Heart right ventricle (tissue), 16 donors: Measurements from ENCODE around the gene CYB5D1. TPM values are rescaled to one million over a fixed set of nuclear protein-coding genes. Genes with fewer than 3 reads are reported as not detected.

Experiments used
- ATAC-seq, 8 donors: fragments of 200-7000 bp; cut with Tn5 transposase; one replicate each; pipeline ENCODE4 v1.9.1; 2020; ENCODE audit warnings: mild to moderate bottlenecking in 8 of 8, moderate library complexity in 8 of 8, moderate number of reproducible peaks in 1 of 8
- DNase-seq, 2 donors: peaks; one replicate each; pipeline ENCODE4 v3.0.0-alpha.2; 2020
- H3K27ac ChIP-seq, 10 donors: fragments of 200-600 bp; sonication (generic) in 2 of 10; one replicate each; pipeline versions ENCODE4 v1.5.0 to v1.8.0; 2020 to 2022; ENCODE audit warnings: mild to moderate bottlenecking in 3 of 10
- H3K27me3 ChIP-seq, 7 donors: fragments of 200-600 bp; one replicate each; pipeline ENCODE4 v1.8.0; 2021 to 2022; ENCODE audit warnings: mild to moderate bottlenecking in 2 of 7
- H3K36me3 ChIP-seq, 9 donors: fragments of 200-600 bp; sonication (generic) in 1 of 9; one replicate each; pipeline versions ENCODE4 v1.5.0 to v1.8.0; 2020 to 2022; ENCODE audit warnings: mild to moderate bottlenecking in 2 of 9
- H3K4me1 ChIP-seq, 9 donors: fragments of 200-600 bp; sonication (generic) in 1 of 9; one replicate each; pipeline versions ENCODE4 v1.5.0 to v1.8.0; 2020 to 2022; ENCODE audit warnings: mild to moderate bottlenecking in 4 of 9
- H3K4me3 ChIP-seq, 10 donors: fragments of 200-600 bp; sonication (generic) in 2 of 10; one replicate each; pipeline versions ENCODE4 v1.5.0 to v1.8.0; 2020 to 2022; ENCODE audit warnings: mild to moderate bottlenecking in 7 of 10, moderate library complexity in 2 of 10
- H3K9me3 ChIP-seq, 11 donors: fragments of 200-600 bp in 10 of 11; sonication (generic) in 2 of 11; one replicate each; pipeline versions ENCODE4 v1.5.0 to v1.8.0; 2013 to 2022; ENCODE audit warnings: mild to moderate bottlenecking in 2 of 11, control low read depth in 1 of 11, moderate library complexity in 1 of 11
- CTCF ChIP-seq, 9 donors: fragments of 200-600 bp; sonication (generic) in 2 of 9; IDR thresholded peaks; one replicate each; pipeline versions ENCODE4 v1.5.0 to v1.8.0; 2021 to 2022; ENCODE audit warnings: antibody characterized with exemption in 9 of 9, mild to moderate bottlenecking in 5 of 9, moderate library complexity in 1 of 9
- WGBS, 2 donors: extraction: QIAGEN DNeasy Blood & Tissue Kit; methylation state at CpG; one replicate each; pipeline ENCODE4 v1.1.7; 2013; ENCODE audit warnings: inconsistent platforms in 1 of 2; 5-methylcytosine and 5-hydroxymethylcytosine counted together
- intact Hi-C, 10 donors: fragments of 100-400 bp; cut with DNase I; formaldehyde crosslinking; loops; one replicate each; pipeline versions ENCODE4 v1.11.1 to v1.14.2; 2022
- polyA plus RNA-seq, 2 donors: library from polyadenylated mRNA; stranded (reverse); fragments of 200-250 nt; gene quantifications; one replicate each; pipeline ENCODE4 v1.2.3, GENCODE V29; 2013
- total RNA-seq, 10 donors: library from RNA; stranded (reverse); fragmentation: NEBNext Ultra II Directional in 3 of 10; extraction: Animal tissue kit (Norgen Biotek cat#: 25700) in 3 of 10; gene quantifications; one replicate each; pipeline versions ENCODE4 v1.2.1 to v1.2.4, GENCODE V29; 2021 to 2023
- donor health status: Arrhythmogenic right ventricular cardiomyopathy.
- donor health status: ischemic (EF 13 %, LVEDD 7.1; RV severe dilation, severe dysfunction).
- donor health status: healthy with polysubstance abuse.
- donor health status: DM: no; HTN: yes; CAD: no.
- donor health status: DM: no; HTN: no; CAD: no.
- donor health status: ischemic (EF 25% LVEDD 6.9; RV normal size, moderate dysfunction).
- donor health status: ischemic (EF 25% LVEDD 5.7; RV mildly dilated, moderate dysfunction).
- donor health status: healthy.
- donor health status: DM: yes; HTN: yes; CAD: no.
- donor health status: Ischemic cardiomyopathy.
- donor health status: ischemic (EF 35%, LVEDD 5.7; RV mildly dilated, moderate dysfunction).
- donor health status: nonischemic (EF 11% LVEDD 7.7; RV severe dilation, severe dysfunction).
- donor health status: DM: yes; HTN: yes; CAD: no.
- donor health status: PGD.
- donor health status: ischemic (EF 29% LVEDD 5.4; RV normal size, mild dysfunction).
- donor health status: nonischemic (EF 23%, LVEDD 6.1; RV moderate dilation, normal function).

Gene CYB5D1
- total and polyA plus RNA-seq, 12 donors: 10.0 to 20.1 (median 15.7) TPM

- ATAC-seq (no peak), DNase-seq (no peak)
- no peaks in the 10 kb centered on the region for H3K4me1 ChIP-seq
- no peak overlapping the region for H3K27ac ChIP-seq
- no peak overlapping the region for H3K4me3 ChIP-seq
- TF ChIP-seq CTCF (IDR thresholded peaks at IDR 0.05): no peak
- no peaks in the 10 kb centered on the region for H3K9me3 ChIP-seq
- intact Hi-C loops: loop anchor here in 1 of 10 donors (10.0 kb wide), 1 partner anchor 70 kb away; no protein-coding TSS in a partner anchor
- H3K36me3 ChIP-seq: no peaks in the 10 kb centered on the region
- WGBS, 2 donors: 91 to 94% methylated on average over 5 of the region's 5 CpGs
- H3K27me3 ChIP-seq: peaks cover 0 to 14% (median 0%) of the 10 kb centered on the region in 7 donors
These were observed 42.8 kb upstream of the CYB5D1 start for GRCh38 chr17:7814969-7815368.

GRCh38 chr17:7816926-7817642, 40.7 kb upstream of the CYB5D1 start:
- 62 to 66% methylated on average over 10 of the region's 10 CpGs for WGBS, 2 donors
- no peaks in the 10 kb centered on the region for H3K4me1 ChIP-seq
- no peak overlapping the region for H3K27ac ChIP-seq
- ATAC-seq (no peak), DNase-seq (no peak)
- no peaks in the 10 kb centered on the region for H3K9me3 ChIP-seq
- H3K4me3 ChIP-seq: no peak overlapping the region
- H3K36me3 ChIP-seq: no peaks in the 10 kb centered on the region
- intact Hi-C loops: loop anchor here in 1 of 10 donors (10.0 kb wide), 1 partner anchor 72 kb away; no protein-coding TSS in a partner anchor
- H3K27me3 ChIP-seq: peaks cover 0 to 14% (median 0%) of the 10 kb centered on the region in 7 donors
- no peak for TF ChIP-seq CTCF (IDR thresholded peaks at IDR 0.05)

GRCh38 chr17:7817643-7817964, 40.2 kb upstream of the CYB5D1 start:
- TF ChIP-seq CTCF (IDR thresholded peaks at IDR 0.05): no peak
- Histone ChIP-seq H3K9me3 (no peaks in the 10 kb centered on the region), H3K27me3 (peaks cover 0 to 14% (median 0%) of the 10 kb centered on the region in 7 donors), H3K27ac (no peak overlapping the region), H3K4me3 (no peak overlapping the region), H3K36me3 (no peaks in the 10 kb centered on the region), H3K4me1 (no peaks in the 10 kb centered on the region)
- no peak for DNase-seq
- ATAC-seq: no peak
- intact Hi-C loops: loop anchor here in 1 of 10 donors (10.0 kb wide), 1 partner anchor 73 kb away; no protein-coding TSS in a partner anchor
- WGBS, 2 donors: 84 to 91% methylated on average over 9 of the region's 9 CpGs

- 87 to 89% methylated on average over 10 of the region's 10 CpGs for WGBS, 2 donors
- no peak for DNase-seq
- no peak for TF ChIP-seq CTCF (IDR thresholded peaks at IDR 0.05)
- Histone ChIP-seq H3K27me3 (peaks cover 0 to 14% (median 0%) of the 10 kb centered on the region in 7 donors), H3K4me3 (no peak overlapping the region), H3K36me3 (no peaks in the 10 kb centered on the region), H3K4me1 (no peaks in the 10 kb centered on the region), H3K9me3 (no peaks in the 10 kb centered on the region), H3K27ac (no peak overlapping the region)
- no peak for ATAC-seq
- intact Hi-C loops: loop anchor here in 1 of 10 donors (10.0 kb wide), 1 partner anchor 73 kb away; no protein-coding TSS in a partner anchor
These were observed 39.8 kb upstream of the CYB5D1 start for GRCh38 chr17:7818026-7818425.
